B cell (primary cell): ENCODE data around the gene TBC1D22A. TPM values are rescaled to one million over a fixed set of nuclear protein-coding genes. Genes with fewer than 3 reads are reported as not detected.

Experiments used
- ATAC-seq: fragments of 200-7000 bp; cut with Tn5 transposase; one replicate; pipeline ENCODE4 v1.10.0; 2021; ENCODE audit warnings: low read depth, mild to moderate bottlenecking, moderate number of reproducible peaks, moderate library complexity
- CTCF ChIA-PET: fragments of 350-600 bp; sonication (Branson Sonifier 250); formaldehyde crosslinking; loops from one replicate; lab custom pipeline; 2021; ENCODE audit warnings: antibody characterized with exemption, inconsistent platforms; lab: Charles Lee
- POLR2A ChIA-PET: fragments of 350-600 bp; sonication (Branson Sonifier 250); formaldehyde crosslinking; loops from one replicate; lab custom pipeline; 2021; ENCODE audit warnings: antibody characterized with exemption; lab: Charles Lee
- DNase-seq: peaks from one replicate; pipeline ENCODE4 v3.0.0; 2013
- H2AFZ ChIP-seq: 2 replicates; pipeline ENCODE4 v1.6.1; 2012; ENCODE audit warnings: mild to moderate bottlenecking, low read depth, low read length; ENCODE audit not compliant: insufficient read depth, poor library complexity, severe bottlenecking
- H3K27ac ChIP-seq, 2 donors: 1 replicate in 1 of 2; 2 replicates in 1 of 2; pipeline ENCODE4 v1.5.1; 2012 to 2013; ENCODE audit warnings: low read length in 2 of 2, mild to moderate bottlenecking in 2 of 2, moderate library complexity in 1 of 2
- H3K27me3 ChIP-seq, 4 experiments: fragments of 200-600 bp in 1 of 4; sonication (generic) in 1 of 4; replicated peaks in 1 of 4; 1 replicate in 2 of 4; 2 replicates in 2 of 4; pipeline versions ENCODE4 v1.6.1 to v1.7.0; 2013 to 2016; ENCODE audit warnings: low read length in 3 of 4, mild to moderate bottlenecking in 2 of 4, mixed read lengths in 1 of 4, moderate library complexity in 1 of 4; ENCODE audit not compliant: insufficient read depth in 4 of 4, control insufficient read depth in 3 of 4; ENCODE audit errors: control extremely low read depth in 1 of 4
- H3K36me3 ChIP-seq, 2 experiments: replicated peaks in 1 of 2; 1 replicate in 1 of 2; 2 replicates in 1 of 2; pipeline versions ENCODE4 v1.6.1 to v1.7.1; 2013; ENCODE audit warnings: low read length in 1 of 2; ENCODE audit not compliant: insufficient read depth in 2 of 2, control insufficient read depth in 1 of 2; ENCODE audit errors: control extremely low read depth in 1 of 2, extremely low read depth in 1 of 2
- H3K4me1 ChIP-seq, 2 donors: fragments of 200-600 bp in 1 of 2; sonication (generic) in 1 of 2; 1 replicate in 1 of 2; 2 replicates in 1 of 2; pipeline versions ENCODE4 v1.5.1 to v1.6.1; 2013 to 2017; ENCODE audit warnings: low read length in 2 of 2; ENCODE audit not compliant: control insufficient read depth in 2 of 2, insufficient read depth in 2 of 2
- H3K4me2 ChIP-seq: replicated peaks from 2 replicates; pipeline ENCODE3; 2012; ENCODE audit warnings: mild to moderate bottlenecking, low read depth, low read length; ENCODE audit not compliant: poor library complexity, severe bottlenecking
- H3K4me3 ChIP-seq, 5 experiments: fragments of 200-600 bp in 1 of 5; sonication (generic) in 1 of 5; 1 replicate in 3 of 5; 2 replicates in 2 of 5; pipeline versions ENCODE4 v1.5.1 to v1.7.0; 2011 to 2016; ENCODE audit warnings: low read length in 4 of 5, mild to moderate bottlenecking in 4 of 5, low read depth in 2 of 5, control low read depth in 1 of 5, moderate library complexity in 1 of 5; ENCODE audit not compliant: insufficient read depth in 1 of 5; ENCODE audit errors: control extremely low read depth in 1 of 5, extremely low read depth in 1 of 5
- H3K79me2 ChIP-seq: fragments of 200-600 bp; sonication (generic); one replicate; pipeline ENCODE4 v1.6.0; 2016; ENCODE audit warnings: low read length; ENCODE audit not compliant: control insufficient read depth, insufficient read depth
- H3K9ac ChIP-seq: fragments of 200-600 bp; sonication (generic); 2 replicates; pipeline ENCODE4 v1.6.1; 2017; ENCODE audit warnings: mild to moderate bottlenecking, low read length, moderate library complexity
- H3K9me3 ChIP-seq, 3 donors: one replicate each; pipeline versions ENCODE4 v1.6.1 to v1.7.1; 2013; ENCODE audit warnings: low read length in 2 of 3; ENCODE audit not compliant: control insufficient read depth in 2 of 3, insufficient read depth in 1 of 3; ENCODE audit errors: control extremely low read depth in 1 of 3
- H4K20me1 ChIP-seq: 2 replicates; pipeline ENCODE4 v1.6.0; 2012; ENCODE audit warnings: mild to moderate bottlenecking, low read length; ENCODE audit not compliant: insufficient read depth, control insufficient read depth, poor library complexity, severe bottlenecking
- H3K27ac Mint-ChIP-seq: one replicate; pipeline ENCODE4 v1.8.0; 2021; ENCODE audit warnings: mixed read lengths
- H3K27me3 Mint-ChIP-seq: one replicate; pipeline ENCODE4 v1.8.0; 2021; ENCODE audit warnings: mixed read lengths
- H3K4me1 Mint-ChIP-seq: one replicate; pipeline ENCODE4 v1.8.0; 2021; ENCODE audit warnings: mixed read lengths
- H3K4me3 Mint-ChIP-seq: one replicate; pipeline ENCODE4 v1.8.0; 2021; ENCODE audit warnings: mixed read lengths
- H3K9me3 Mint-ChIP-seq: one replicate; pipeline ENCODE4 v1.8.0; 2022; ENCODE audit warnings: mixed read lengths; ENCODE audit not compliant: insufficient read depth
- EZH2 ChIP-seq: IDR thresholded peaks from 2 replicates; pipeline ENCODE4 v1.6.1; 2012; ENCODE audit warnings: borderline replicate concordance, low read depth, mild to moderate bottlenecking, moderate library complexity, low read length; ENCODE audit not compliant: insufficient read depth, poor library complexity, severe bottlenecking
- WGBS: methylation state at CpG from one replicate; pipeline ENCODE4 v1.1.5; 2013; ENCODE audit warnings: missing lambda C conversion rate; ENCODE audit not compliant: insufficient coverage; 5-methylcytosine and 5-hydroxymethylcytosine counted together
- intact Hi-C: fragments of 100-400 bp; cut with micrococcal nuclease; formaldehyde crosslinking; loops from one replicate; pipeline ENCODE4 v1.10.0; 2022
- polyA plus RNA-seq: library from polyadenylated mRNA; depleted of rRNA; stranded (reverse); fragments of >200 nt; gene quantifications from 2 replicates; pipeline ENCODE4 v1.2.3, GENCODE V29; 2012
- total RNA-seq, 2 donors: library from RNA; stranded (reverse); fragments of 120-200 nt in 1 of 2; gene quantifications; 1 replicate in 1 of 2; 2 replicates in 1 of 2; pipeline versions ENCODE4 v1.2.3 to v1.2.4, GENCODE V29; 2013 to 2022
- TF ChIP-seq, protein P1 (sequence below): fragments of 200-600 bp; IDR thresholded peaks from one replicate; pipeline ENCODE4 v1.8.0; 2022; ENCODE audit warnings: antibody characterized with exemption, mild to moderate bottlenecking

TBC1D22A gene
- total and polyA plus RNA-seq, 2 donors (not counting 1 experiment from before 2014, with no cell fraction given) = 73.8 to 128 TPM

DNA sequence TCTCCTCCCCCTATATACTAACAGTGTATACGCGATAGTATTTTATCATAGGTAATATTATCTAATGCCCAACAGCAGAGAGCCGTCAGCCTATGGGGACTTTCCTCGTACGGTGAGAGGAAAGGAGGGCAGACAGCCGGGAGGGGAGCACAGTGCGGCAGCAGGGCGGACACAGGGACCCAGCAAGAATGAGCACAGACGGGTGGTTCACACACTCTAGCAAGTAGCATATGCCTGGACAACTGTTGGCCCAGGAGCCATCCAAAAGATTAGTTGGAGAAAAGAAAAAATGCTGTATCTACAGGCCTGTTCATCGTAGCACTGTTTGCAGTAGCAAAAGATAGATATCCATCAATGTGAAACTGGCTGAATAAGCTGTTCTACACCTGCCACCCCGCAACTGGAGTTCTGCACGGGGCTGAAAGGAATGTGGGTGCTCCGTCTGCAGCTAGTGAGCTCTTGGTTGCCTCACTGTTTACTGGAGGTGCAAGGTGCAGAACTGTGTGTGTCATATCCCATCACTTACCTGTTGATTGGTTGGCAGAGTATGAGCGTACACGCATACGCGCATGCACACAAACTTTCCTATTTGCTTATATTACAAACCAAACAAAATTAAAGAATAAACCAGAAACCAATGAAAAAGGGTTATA lies 324.3 kb downstream of the TBC1D22A start:
- POLR2A ChIA-PET = no interaction called here
- peaks cover 3% of the 10 kb centered on the region for H3K9me3 Mint-ChIP-seq
- CTCF ChIA-PET = no interaction called here

More for the DNA sequence above, 324.3 kb downstream of the TBC1D22A start:
- H3K36me3 ChIP-seq = peaks cover 0 to 2% of the 10 kb centered on the region in 2 experiments
- no peak for TF ChIP-seq EZH2
- TF ChIP-seq, protein P1, sequence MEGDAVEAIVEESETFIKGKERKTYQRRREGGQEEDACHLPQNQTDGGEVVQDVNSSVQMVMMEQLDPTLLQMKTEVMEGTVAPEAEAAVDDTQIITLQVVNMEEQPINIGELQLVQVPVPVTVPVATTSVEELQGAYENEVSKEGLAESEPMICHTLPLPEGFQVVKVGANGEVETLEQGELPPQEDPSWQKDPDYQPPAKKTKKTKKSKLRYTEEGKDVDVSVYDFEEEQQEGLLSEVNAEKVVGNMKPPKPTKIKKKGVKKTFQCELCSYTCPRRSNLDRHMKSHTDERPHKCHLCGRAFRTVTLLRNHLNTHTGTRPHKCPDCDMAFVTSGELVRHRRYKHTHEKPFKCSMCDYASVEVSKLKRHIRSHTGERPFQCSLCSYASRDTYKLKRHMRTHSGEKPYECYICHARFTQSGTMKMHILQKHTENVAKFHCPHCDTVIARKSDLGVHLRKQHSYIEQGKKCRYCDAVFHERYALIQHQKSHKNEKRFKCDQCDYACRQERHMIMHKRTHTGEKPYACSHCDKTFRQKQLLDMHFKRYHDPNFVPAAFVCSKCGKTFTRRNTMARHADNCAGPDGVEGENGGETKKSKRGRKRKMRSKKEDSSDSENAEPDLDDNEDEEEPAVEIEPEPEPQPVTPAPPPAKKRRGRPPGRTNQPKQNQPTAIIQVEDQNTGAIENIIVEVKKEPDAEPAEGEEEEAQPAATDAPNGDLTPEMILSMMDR = no peak
- H3K4me1 ChIP-seq = peaks cover 6 to 21% of the 10 kb centered on the region in 2 donors
- no peak for ATAC-seq
- H3K4me2 ChIP-seq = no peak overlapping the region
- H3K27ac ChIP-seq = no peak overlapping the region
- H3K4me1 Mint-ChIP-seq = peaks cover 34% of the 10 kb centered on the region
- H3K27ac Mint-ChIP-seq = no peak overlapping the region
- H4K20me1 ChIP-seq = peaks cover 71% of the 10 kb centered on the region
- H3K27me3 ChIP-seq = no peaks in the 10 kb centered on the region
- 99% methylated on average over 9 of the region's 17 CpGs for WGBS
- no peak for DNase-seq
- H3K4me3 Mint-ChIP-seq = no peak overlapping the region
- peaks cover 0 to 3% (median 0%) of the 10 kb centered on the region in 3 donors for H3K9me3 ChIP-seq
- no peak overlapping the region for H3K9ac ChIP-seq
- intact Hi-C loops = no loop called here
- no peaks in the 10 kb centered on the region for H3K27me3 Mint-ChIP-seq
- peaks cover 51% of the 10 kb centered on the region for H3K79me2 ChIP-seq
- no peak overlapping the region for H3K4me3 ChIP-seq
- no peak overlapping the region for H2AFZ ChIP-seq
